Aorta (tissue), 5 donors: ENCODE results near the gene NARS2. TPM values are rescaled to one million over a fixed set of nuclear protein-coding genes. Genes with fewer than 3 reads are reported as not detected.

Experiments used
- ATAC-seq: fragments of 200-7000 bp; cut with Tn5 transposase; one replicate; pipeline ENCODE4 v1.9.1; 2022; ENCODE audit warnings: moderate library complexity; ENCODE audit not compliant: low FRiP score
- DNase-seq, 2 donors: peaks; one replicate each; pipeline ENCODE4 v3.0.0-alpha.2; 2020
- H3K27ac ChIP-seq, 2 donors: one replicate each; pipeline ENCODE4 v1.5.1; 2013; ENCODE audit warnings: low read length in 2 of 2, mild to moderate bottlenecking in 2 of 2, moderate library complexity in 2 of 2, control low read depth in 1 of 2, inconsistent platforms in 1 of 2, low read depth in 1 of 2
- H3K27me3 ChIP-seq, 2 donors: one replicate each; pipeline ENCODE4 v1.6.1; 2013; ENCODE audit warnings: control low read depth in 1 of 2, low read length in 1 of 2, mild to moderate bottlenecking in 1 of 2, moderate library complexity in 1 of 2; ENCODE audit not compliant: insufficient read depth in 2 of 2, control insufficient read depth in 1 of 2
- H3K36me3 ChIP-seq, 2 donors: one replicate each; pipeline ENCODE4 v1.6.1; 2013; ENCODE audit warnings: control low read depth in 1 of 2, low read length in 1 of 2, mild to moderate bottlenecking in 1 of 2; ENCODE audit not compliant: insufficient read depth in 2 of 2, control insufficient read depth in 1 of 2
- H3K4me1 ChIP-seq, 2 donors: one replicate each; pipeline ENCODE4 v1.6.1; 2013; ENCODE audit warnings: low read length in 2 of 2, control low read depth in 1 of 2, mild to moderate bottlenecking in 1 of 2, moderate library complexity in 1 of 2; ENCODE audit not compliant: insufficient read depth in 2 of 2, control insufficient read depth in 1 of 2
- H3K4me3 ChIP-seq, 2 donors: one replicate each; pipeline ENCODE4 v1.5.1; 2013; ENCODE audit warnings: low read length in 2 of 2, control low read depth in 1 of 2, mild to moderate bottlenecking in 1 of 2
- H3K9me3 ChIP-seq: one replicate; pipeline ENCODE4 v1.6.1; 2013; ENCODE audit warnings: mild to moderate bottlenecking, low read length; ENCODE audit not compliant: control insufficient read depth
- WGBS, 2 donors: extraction: QIAGEN DNeasy Blood & Tissue Kit; methylation state at CpG; one replicate each; pipeline ENCODE4 v1.1.7; 2013; 5-methylcytosine and 5-hydroxymethylcytosine counted together
- intact Hi-C, 2 donors: fragments of 100-400 bp; cut with DNase I; formaldehyde crosslinking; loops; one replicate each; pipeline versions ENCODE4 v1.14.2 to v1.15.0; 2022
- polyA plus RNA-seq, 2 donors: library from polyadenylated mRNA; stranded (reverse); fragments of 200-250 nt; gene quantifications; one replicate each; pipeline ENCODE4 v1.2.3, GENCODE V29; 2013
- total RNA-seq, 2 donors: library from RNA; stranded (reverse); fragmentation: NEBNext Ultra II Directional; extraction: Animal tissue kit (Norgen Biotek cat#: 25700); gene quantifications; one replicate each; pipeline ENCODE4 v1.2.1, GENCODE V29; 2021
- donor health status: healthy with polysubstance abuse.
- donor health status: Bipolar disorder and iron deficiency.
- donor health status: DM: no; HTN: no; CAD: no.
- donor health status: DM: no; HTN: no; CAD: no.
- donor health status: DM: yes; HTN: yes; CAD: no.

The NARS2 gene
- total and polyA plus RNA-seq, 4 donors: 4.8 to 11.2 (median 10.7) TPM

DNA sequence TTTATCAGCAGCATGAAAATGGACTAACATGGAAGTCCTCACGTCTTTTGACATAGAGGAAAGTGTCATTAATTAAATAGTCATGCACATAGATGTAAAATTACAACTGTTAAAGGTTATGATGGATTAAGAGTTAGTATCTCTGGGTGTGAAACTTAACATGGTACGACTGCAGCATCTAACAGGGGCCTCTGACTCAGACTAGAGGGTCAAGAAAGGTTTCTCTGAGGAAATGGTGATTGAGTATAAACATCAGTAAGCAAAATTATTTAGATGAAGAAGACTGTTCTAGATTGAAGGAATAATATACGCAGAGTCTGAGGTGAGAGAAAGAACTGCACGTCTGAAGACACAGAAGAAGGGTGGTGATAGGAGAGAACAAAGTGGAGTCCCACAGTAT lies 114.9 kb downstream of the NARS2 start:
- WGBS, 2 donors: 94 to 95% methylated on average over 4 of the region's 4 CpGs
- H3K36me3 ChIP-seq: no peaks in the 10 kb centered on the region

DNA sequence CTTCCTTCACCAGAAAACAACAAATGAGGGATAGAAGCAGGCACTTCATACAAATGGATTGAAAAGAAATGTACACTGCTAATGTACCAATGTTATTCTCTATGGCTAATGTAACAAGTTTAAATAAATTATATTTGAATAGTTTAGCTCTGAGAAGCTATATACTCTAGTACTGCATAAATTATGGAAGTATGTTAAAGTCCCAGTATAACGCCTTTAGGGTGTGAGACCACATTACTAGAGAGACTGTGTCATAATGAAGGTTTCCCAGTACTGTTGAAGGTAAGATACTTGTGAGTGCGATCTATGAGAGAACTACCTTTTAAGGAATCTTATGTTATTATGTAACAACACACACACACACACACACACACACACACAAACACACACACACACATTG lies 117.2 kb downstream of the NARS2 start:
- DNase-seq (no peak), ATAC-seq (no peak)
- no peaks in the 10 kb centered on the region for H3K36me3 ChIP-seq
- H3K9me3 ChIP-seq: no peaks in the 10 kb centered on the region
- no peaks in the 10 kb centered on the region for H3K27me3 ChIP-seq
- no peak overlapping the region for H3K4me3 ChIP-seq
- 96 to 100% methylated on average over 2 of the region's 2 CpGs for WGBS, 2 donors
- H3K4me1 ChIP-seq: no peaks in the 10 kb centered on the region
- H3K27ac ChIP-seq: no peak overlapping the region
- intact Hi-C loops: no loop called here

More for the DNA sequence above, 114.9 kb downstream of the NARS2 start:
- Histone ChIP-seq H3K27me3 (no peaks in the 10 kb centered on the region), H3K4me1 (no peaks in the 10 kb centered on the region), H3K9me3 (no peaks in the 10 kb centered on the region), H3K27ac (no peak overlapping the region), H3K4me3 (no peak overlapping the region)
- intact Hi-C loops: no loop called here
- no peak for DNase-seq
- no peak for ATAC-seq

DNA sequence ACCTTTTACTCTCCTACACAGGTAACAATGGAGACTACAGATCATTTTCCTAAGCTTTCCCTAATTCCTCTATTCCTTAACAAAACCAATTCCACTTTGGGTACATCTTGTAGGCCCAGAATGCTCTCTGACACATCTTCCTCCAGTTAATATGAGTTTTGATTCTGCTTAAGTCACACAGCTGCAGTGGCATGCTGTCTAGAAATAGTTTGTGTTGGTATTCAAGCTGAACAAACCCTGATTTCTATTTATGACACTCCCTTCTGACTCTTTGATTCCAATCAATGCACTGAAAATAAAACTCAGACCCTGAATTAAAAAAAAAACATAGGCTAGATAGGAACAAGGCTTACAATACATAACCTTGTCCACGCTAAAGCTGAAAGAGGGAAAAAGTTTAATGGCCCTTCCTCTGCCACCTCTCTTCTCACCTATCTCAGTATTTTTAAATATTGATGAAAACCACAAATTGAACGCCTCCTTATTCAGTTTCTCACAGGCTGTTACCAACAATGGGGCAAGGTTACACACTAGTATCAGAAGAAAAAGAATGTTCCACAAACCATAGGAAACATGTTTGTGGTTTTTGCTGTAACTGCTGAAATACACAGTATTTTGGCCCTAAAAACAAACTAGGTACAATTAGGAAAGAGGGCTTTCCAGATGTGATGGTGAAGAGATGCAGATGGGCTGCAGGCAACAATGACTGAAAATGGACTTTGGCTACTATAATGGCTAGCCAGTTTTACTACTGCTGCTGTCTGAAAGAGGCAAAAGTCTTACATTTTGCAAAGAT lies 121.3 kb downstream of the NARS2 start:
- Histone ChIP-seq H3K4me1 (no peaks in the 10 kb centered on the region), H3K9me3 (no peaks in the 10 kb centered on the region), H3K27me3 (no peaks in the 10 kb centered on the region), H3K4me3 (no peak overlapping the region), H3K27ac (no peak overlapping the region), H3K36me3 (no peaks in the 10 kb centered on the region)
- DNase-seq (no peak), ATAC-seq (no peak)
- intact Hi-C loops: no loop called here
- WGBS, 2 donors: 95 to 97% methylated on average over 2 of the region's 2 CpGs

DNA sequence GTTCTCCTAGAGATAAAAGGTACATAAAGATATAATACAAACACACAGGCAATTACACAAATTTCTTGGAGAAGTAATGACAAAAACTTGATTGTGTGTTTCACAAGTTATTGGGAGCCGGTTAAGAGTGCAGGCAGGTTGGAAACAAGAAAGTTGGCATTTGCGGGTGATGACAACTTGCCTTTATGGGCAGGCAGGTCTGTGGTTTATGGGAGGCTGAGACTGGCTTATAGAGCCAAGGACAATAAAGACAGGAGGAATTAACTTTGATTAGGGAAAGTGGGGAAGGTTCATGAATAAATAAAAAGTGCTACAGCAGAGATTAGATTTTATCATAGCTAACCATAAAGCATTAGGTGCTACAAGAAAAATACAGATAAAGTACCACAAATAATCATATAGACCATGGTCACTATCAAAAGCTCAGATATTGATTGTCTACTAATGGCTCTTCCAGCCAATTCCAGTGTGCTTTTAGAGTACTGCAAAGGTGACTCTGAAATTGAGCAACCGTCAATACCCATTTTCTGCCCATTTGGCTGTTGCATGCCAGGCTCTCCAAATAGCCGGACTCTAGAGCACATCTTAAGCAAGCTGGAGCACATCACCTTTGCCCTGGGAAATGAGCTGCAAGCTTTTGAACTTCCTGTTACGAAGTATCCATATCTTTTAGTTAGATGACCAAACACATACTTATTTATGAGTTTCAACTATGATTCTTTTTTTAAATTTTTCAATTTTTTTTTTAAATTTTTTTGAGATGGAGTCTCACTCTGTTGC lies 123.1 kb downstream of the NARS2 start:
- no peak overlapping the region for H3K27ac ChIP-seq
- H3K4me3 ChIP-seq: no peak overlapping the region
- H3K27me3 ChIP-seq: no peaks in the 10 kb centered on the region
- DNase-seq (no peak), ATAC-seq (no peak)
- H3K36me3 ChIP-seq: no peaks in the 10 kb centered on the region
- no peaks in the 10 kb centered on the region for H3K9me3 ChIP-seq
- no peaks in the 10 kb centered on the region for H3K4me1 ChIP-seq
- intact Hi-C loops: no loop called here
- WGBS, 2 donors: 93 to 95% methylated on average over 5 of the region's 5 CpGs

DNA sequence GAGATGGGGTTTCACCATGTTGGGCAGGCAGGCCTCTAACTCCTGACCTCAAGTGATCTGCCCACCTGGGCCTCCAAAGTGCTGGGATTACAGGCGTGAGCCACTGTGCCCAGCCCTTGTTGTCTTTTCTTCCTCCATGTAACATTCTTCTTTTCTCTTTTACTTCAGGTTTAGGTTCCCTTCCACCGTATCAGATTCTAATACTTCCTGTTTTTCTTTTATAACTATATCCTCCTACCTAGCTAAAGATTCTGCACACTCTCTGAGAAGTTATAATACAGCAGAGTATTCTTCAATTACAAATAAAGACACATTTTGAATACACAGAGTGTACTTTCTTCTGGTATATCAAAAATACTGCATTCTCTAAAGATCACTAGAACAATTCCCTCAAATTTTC lies 123.8 kb downstream of the NARS2 start:
- no peak for ATAC-seq

DNA sequence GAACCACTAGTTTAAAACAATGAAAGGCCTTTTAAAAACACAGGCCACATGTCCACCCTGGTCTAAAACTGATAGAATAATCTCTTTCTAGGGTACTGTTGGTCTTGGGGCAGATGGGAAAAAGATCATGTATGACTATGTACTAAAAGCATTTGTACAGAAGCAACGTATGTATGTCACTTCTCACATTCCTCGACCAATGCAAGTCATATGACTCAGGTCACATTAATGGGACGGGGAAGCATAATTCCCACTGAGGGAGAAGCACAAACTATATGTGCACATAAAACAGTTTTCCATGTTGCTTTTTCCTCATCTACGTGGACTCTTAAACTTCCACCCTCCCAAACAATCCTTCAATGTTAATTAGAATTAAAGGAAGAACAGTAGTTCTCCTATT lies 124.8 kb downstream of the NARS2 start:
- DNase-seq: no peak
- Histone ChIP-seq H3K36me3 (no peaks in the 10 kb centered on the region), H3K27me3 (no peaks in the 10 kb centered on the region), H3K9me3 (no peaks in the 10 kb centered on the region), H3K4me3 (no peak overlapping the region), H3K4me1 (no peaks in the 10 kb centered on the region), H3K27ac (no peak overlapping the region)
- WGBS, 2 donors: 84 to 91% methylated on average over 4 of the region's 4 CpGs
- intact Hi-C loops: no loop called here
- no peak for ATAC-seq

More for the DNA sequence above, 123.8 kb downstream of the NARS2 start:
- no peak overlapping the region for H3K4me3 ChIP-seq
- intact Hi-C loops: no loop called here
- no peaks in the 10 kb centered on the region for H3K9me3 ChIP-seq
- DNase-seq: no peak
- H3K36me3 ChIP-seq: no peaks in the 10 kb centered on the region
- H3K27me3 ChIP-seq: no peaks in the 10 kb centered on the region
- no peak overlapping the region for H3K27ac ChIP-seq
- 93% methylated on average over 2 of the region's 2 CpGs for WGBS, 2 donors
- H3K4me1 ChIP-seq: no peaks in the 10 kb centered on the region

DNA sequence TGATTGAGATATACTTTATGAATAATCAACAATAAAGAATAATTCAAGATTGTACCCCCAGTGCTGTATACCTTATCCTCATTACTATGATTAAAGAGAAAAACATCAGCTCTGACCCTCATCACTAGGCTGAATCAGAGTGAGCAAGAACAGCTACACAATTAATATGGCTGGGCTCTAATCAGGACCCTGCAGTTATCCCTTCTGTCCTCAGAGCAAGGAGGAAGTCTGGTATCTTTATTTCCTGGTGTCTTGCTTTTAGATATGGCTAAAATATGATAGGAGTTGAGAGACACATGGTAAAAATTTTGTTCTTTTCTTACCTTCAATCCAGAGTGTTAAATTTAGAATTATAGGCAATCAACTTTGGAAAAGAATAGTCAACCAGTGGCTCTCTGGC lies 128.5 kb downstream of the NARS2 start:
- H3K9me3 ChIP-seq: no peaks in the 10 kb centered on the region
- H3K4me1 ChIP-seq: no peaks in the 10 kb centered on the region
- H3K27me3 ChIP-seq: no peaks in the 10 kb centered on the region
- ATAC-seq (no peak), DNase-seq (no peak)
- intact Hi-C loops: no loop called here
- H3K4me3 ChIP-seq: no peak overlapping the region
- peaks cover 0 to 2% of the 10 kb centered on the region in 2 donors for H3K36me3 ChIP-seq
- no peak overlapping the region for H3K27ac ChIP-seq

DNA sequence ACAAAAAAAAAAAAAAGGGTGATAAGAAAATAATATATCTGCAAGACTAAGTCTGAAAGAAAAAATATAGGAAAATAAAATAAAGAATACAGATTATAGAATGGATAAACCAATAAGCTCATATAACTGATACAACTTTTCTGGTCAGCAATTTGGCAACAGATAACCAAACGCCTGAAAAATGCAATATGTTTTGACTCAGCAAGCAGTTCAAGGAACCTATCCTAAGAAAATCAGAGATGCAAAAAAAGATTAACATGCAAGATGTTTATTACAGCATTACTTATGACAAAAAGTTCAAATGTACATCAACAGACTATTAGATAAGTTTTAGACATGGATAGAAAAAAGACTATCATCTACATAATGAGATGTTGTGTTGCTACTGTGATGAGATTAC lies 129.9 kb downstream of the NARS2 start:
- Histone ChIP-seq H3K27me3 (no peaks in the 10 kb centered on the region), H3K9me3 (no peaks in the 10 kb centered on the region), H3K4me1 (no peaks in the 10 kb centered on the region), H3K4me3 (no peak overlapping the region), H3K27ac (no peak overlapping the region), H3K36me3 (peaks cover 0 to 2% of the 10 kb centered on the region in 2 donors)
- ATAC-seq: no peak
- no peak for DNase-seq
- 88 to 92% methylated on average over 1 of the region's 1 CpG for WGBS, 2 donors
- intact Hi-C loops: no loop called here

DNA sequence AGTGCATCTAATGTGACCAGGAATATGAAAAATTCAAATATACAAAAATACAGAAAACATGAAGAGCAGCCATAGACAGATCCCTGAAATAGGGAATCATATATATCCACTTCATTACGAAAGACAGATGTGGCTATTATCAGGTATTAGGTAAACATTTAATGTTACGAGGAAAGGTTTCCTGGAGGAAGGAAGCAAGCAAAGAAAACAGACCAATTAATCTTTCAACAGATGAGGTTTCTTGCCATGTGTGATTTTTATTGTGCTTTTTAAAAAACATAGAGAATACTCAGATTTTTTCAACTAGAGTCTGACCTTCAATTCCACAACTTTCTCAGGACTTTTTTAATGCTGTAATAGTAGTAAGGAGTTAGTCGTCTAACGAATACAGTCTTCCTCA lies 132.7 kb downstream of the NARS2 start:
- H3K27ac ChIP-seq: no peak overlapping the region
- H3K9me3 ChIP-seq: no peaks in the 10 kb centered on the region
- no peaks in the 10 kb centered on the region for H3K27me3 ChIP-seq
- WGBS, 2 donors: 88 to 89% methylated on average over 4 of the region's 4 CpGs
- no peak overlapping the region for H3K4me3 ChIP-seq
- intact Hi-C loops: no loop called here
- peaks cover 0 to 2% of the 10 kb centered on the region in 2 donors for H3K36me3 ChIP-seq
- H3K4me1 ChIP-seq: no peaks in the 10 kb centered on the region
- ATAC-seq (no peak), DNase-seq (no peak)
